Erythroblast (primary cell): ENCODE measurements around the gene FOXK1.

Experiments
- GATA1 ChIP-seq: IDR thresholded peaks from 2 replicates; pipeline ENCODE4 v1.6.1; 2011; ENCODE audit warnings: low read depth, mild to moderate bottlenecking, control low read depth, low read length, moderate library complexity
- POLR2A ChIP-seq: IDR thresholded peaks from 2 replicates; pipeline ENCODE4 v1.6.1; 2011; ENCODE audit warnings: mild to moderate bottlenecking, low read length

DNA sequence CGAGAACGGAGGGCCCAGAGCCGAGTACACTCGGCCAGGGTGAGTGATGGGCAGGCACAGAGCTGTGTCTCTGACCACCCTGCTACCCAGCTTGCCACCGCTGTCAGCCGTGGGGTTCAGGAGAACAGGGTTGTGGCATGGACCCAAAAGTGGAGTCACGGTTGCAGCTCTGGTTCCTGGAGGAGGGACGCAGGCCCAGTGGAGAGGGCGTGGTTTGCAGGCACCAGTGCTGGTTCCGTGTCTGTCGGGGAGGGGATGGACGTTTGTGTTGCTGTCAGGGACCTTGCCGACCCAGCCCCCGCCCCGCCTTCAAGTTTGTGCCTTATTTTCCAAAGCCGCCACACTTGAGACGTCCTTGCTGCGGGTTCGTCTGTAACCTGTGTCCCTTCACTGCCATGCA lies 48.2 kb downstream of the FOXK1 start:
- no peak for TF ChIP-seq POLR2A
- TF ChIP-seq GATA1, result no peak
